WTC11 (cell line): ENCODE data around the gene HIVEP2.

ENCODE experiments used
- ATF2 ChIP-seq: sonication (generic); formaldehyde crosslinking; IDR thresholded peaks from 2 replicates; pipeline ENCODE4 v1.8.1; 2022; ENCODE audit warnings: low read depth, missing genetic modification reagents, borderline replicate concordance
- CTCF ChIP-seq: fragments of 200-600 bp; IDR thresholded peaks from 2 replicates; pipeline ENCODE4 v1.8.0; 2022; ENCODE audit warnings: antibody characterized with exemption
- E2F1 ChIP-seq: sonication (generic); formaldehyde crosslinking; IDR thresholded peaks from 2 replicates; pipeline ENCODE4 v1.8.0; 2022; ENCODE audit warnings: mild to moderate bottlenecking, missing genetic modification reagents
- E2F5 ChIP-seq: sonication (generic); formaldehyde crosslinking; IDR thresholded peaks from 2 replicates; pipeline ENCODE4 v1.8.1; 2022; ENCODE audit warnings: mild to moderate bottlenecking, moderate library complexity, missing genetic modification reagents
- FOXJ3 ChIP-seq: sonication (generic); formaldehyde crosslinking; IDR thresholded peaks from 2 replicates; pipeline ENCODE4 v1.9.0; 2021; ENCODE audit warnings: missing genetic modification reagents, mild to moderate bottlenecking, borderline replicate concordance
- FOXP1 ChIP-seq: sonication (generic); formaldehyde crosslinking; IDR thresholded peaks from 2 replicates; pipeline ENCODE4 v1.8.0; 2022; ENCODE audit warnings: missing genetic modification reagents, mild to moderate bottlenecking, moderate library complexity, borderline replicate concordance
- HMGXB4 ChIP-seq: sonication (generic); formaldehyde crosslinking; IDR thresholded peaks from 2 replicates; pipeline ENCODE4 v1.8.1; 2023; ENCODE audit warnings: mild to moderate bottlenecking, moderate library complexity, missing genetic modification reagents
- KAT7 ChIP-seq: sonication (generic); formaldehyde crosslinking; IDR thresholded peaks from 2 replicates; pipeline ENCODE4 v1.8.1; 2023; ENCODE audit warnings: missing genetic modification reagents, mild to moderate bottlenecking, borderline replicate concordance
- NR2C2 ChIP-seq: sonication (generic); formaldehyde crosslinking; IDR thresholded peaks from 2 replicates; pipeline ENCODE4 v1.8.0; 2022; ENCODE audit warnings: mild to moderate bottlenecking, missing genetic modification reagents
- NR3C1 ChIP-seq: sonication (generic); formaldehyde crosslinking; conservative IDR thresholded peaks from 2 replicates; pipeline ENCODE4 v1.8.1; 2023; ENCODE audit warnings: low read depth, mild to moderate bottlenecking, missing genetic modification reagents
- PRDM15 ChIP-seq: sonication (generic); formaldehyde crosslinking; IDR thresholded peaks from 2 replicates; pipeline ENCODE4 v1.8.0; 2022; ENCODE audit warnings: missing genetic modification reagents
- TCF7 ChIP-seq: sonication (generic); formaldehyde crosslinking; IDR thresholded peaks from 2 replicates; pipeline ENCODE4 v1.8.0; 2022; ENCODE audit warnings: mild to moderate bottlenecking, low read depth, missing genetic modification reagents, moderate library complexity
- ZNF416 ChIP-seq: fragments of 250-450 bp; sonication (Bioruptor Pico); IDR thresholded peaks from 2 replicates; pipeline ENCODE4 v1.9.0; 2021; ENCODE audit warnings: mild to moderate bottlenecking, inconsistent platforms
- ZNF512 ChIP-seq: sonication (generic); formaldehyde crosslinking; IDR thresholded peaks from 2 replicates; pipeline ENCODE4 v1.8.1; 2022; ENCODE audit warnings: missing genetic modification reagents, borderline replicate concordance

GRCh38 chr6:142752348-142752747 is 192.6 kb downstream of the HIVEP2 start:
- TF ChIP-seq NR2C2 (CRISPR knock-in tag) (no peak), CTCF (no peak), FOXP1 (CRISPR knock-in tag) (no peak), E2F1 (CRISPR knock-in tag) (no peak), ATF2 (no peak), TCF7 (CRISPR knock-in tag) (no peak), E2F5 (CRISPR knock-in tag) (no peak), KAT7 (CRISPR knock-in tag) (no peak), FOXJ3 (no peak), ZNF512 (CRISPR knock-in tag) (no peak), PRDM15 (CRISPR knock-in tag) (no peak), HMGXB4 (CRISPR knock-in tag) (no peak), NR3C1 (CRISPR knock-in tag) (no peak), ZNF416 (CRISPR knock-in tag) (no peak)
